ENCODE results near the gene CFP. TPM values are rescaled to one million over a fixed set of nuclear protein-coding genes. Genes with fewer than 3 reads are reported as not detected.
A peak's percentile ranks its signal among the peaks of the same experiment; 100 is the strongest.

The CFP gene
- total and polyA plus RNA-seq, 2 of the 13 experiments (the other 11 are each of a cell fraction or from before 2014, with no cell fraction given) = 0.01 TPM; not detected in 1

DNA sequence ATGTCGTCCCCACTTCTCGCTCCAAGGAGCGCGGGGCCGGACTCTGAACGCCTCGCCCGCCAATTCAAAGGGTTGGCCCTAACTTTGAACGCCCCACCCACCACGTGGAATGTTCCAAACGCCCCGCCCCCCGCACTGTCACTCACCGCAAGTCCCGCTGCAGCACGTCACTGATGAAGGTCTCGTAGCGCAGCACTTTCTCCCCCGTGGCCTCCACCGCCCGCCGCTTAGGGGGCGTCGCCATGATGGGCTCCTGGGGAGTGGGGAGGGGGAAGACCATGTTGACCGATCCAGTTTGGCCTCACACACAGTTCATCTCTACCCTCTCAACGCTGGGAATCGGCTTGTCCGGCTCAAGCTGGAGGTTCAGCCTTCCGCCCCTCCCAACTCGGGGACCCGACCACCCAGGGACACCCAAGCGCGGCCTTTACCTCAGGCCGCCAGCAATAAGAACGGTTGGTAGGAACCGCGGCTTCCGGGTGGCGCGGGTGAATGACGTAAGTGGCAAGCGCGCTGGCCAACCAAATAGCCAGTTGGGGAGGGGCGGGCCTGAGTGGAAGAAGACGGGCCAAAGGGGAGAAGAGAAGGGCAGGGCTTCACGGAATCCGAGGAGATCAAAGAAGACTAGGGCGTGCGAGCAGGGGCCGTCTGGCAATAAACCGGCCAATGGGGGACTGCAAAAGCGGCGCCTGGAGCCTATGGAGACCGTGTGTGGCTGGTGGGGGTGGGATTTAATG lies 29.1 kb upstream of the CFP start, which contains the start of gene UXT (continued):
- TF ChIP-seq, protein P1, sequence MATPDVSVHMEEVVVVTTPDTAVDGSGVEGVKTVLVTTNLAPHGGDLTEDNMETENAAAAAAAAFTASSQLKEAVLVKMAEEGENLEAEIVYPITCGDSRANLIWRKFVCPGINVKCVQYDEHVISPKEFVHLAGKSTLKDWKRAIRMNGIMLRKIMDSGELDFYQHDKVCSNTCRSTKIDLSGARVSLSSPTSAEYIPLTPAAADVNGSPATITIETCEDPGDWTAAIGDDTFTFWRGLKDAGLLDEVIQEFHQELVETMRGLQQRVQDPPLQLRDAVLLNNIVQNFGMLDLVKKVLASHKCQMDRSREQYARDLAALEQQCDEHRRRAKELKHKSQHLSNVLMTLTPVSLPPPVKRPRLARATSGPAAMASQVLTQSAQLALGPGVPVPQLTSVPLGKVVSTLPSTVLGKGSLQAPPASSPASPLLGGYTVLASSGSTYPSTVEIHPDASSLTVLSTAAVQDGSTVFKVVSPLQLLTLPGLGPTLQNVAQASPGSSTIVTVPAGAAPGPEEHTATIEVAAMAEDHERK (CRISPR knock-in tag; IDR thresholded peaks at IDR 0.05; ENCODE audit: low read depth) = no peak
- TF ChIP-seq ATRX (CRISPR knock-in tag; IDR thresholded peaks at IDR 0.05; ENCODE audit: borderline replicate concordance) = no peak
- peak; percentile 79 for TF ChIP-seq THAP11 (CRISPR knock-in tag; IDR thresholded peaks at IDR 0.05)
- peak; percentile 31; the same call in 1 of the 2 replicates for TF ChIP-seq HIVEP1 (CRISPR knock-in tag; IDR thresholded peaks at IDR 0.05)
- TF ChIP-seq SPEN (CRISPR knock-in tag; IDR thresholded peaks at IDR 0.05; ENCODE audit: low read depth) = peak; percentile 65
- TF ChIP-seq, protein P2, sequence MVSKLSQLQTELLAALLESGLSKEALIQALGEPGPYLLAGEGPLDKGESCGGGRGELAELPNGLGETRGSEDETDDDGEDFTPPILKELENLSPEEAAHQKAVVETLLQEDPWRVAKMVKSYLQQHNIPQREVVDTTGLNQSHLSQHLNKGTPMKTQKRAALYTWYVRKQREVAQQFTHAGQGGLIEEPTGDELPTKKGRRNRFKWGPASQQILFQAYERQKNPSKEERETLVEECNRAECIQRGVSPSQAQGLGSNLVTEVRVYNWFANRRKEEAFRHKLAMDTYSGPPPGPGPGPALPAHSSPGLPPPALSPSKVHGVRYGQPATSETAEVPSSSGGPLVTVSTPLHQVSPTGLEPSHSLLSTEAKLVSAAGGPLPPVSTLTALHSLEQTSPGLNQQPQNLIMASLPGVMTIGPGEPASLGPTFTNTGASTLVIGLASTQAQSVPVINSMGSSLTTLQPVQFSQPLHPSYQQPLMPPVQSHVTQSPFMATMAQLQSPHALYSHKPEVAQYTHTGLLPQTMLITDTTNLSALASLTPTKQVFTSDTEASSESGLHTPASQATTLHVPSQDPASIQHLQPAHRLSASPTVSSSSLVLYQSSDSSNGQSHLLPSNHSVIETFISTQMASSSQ (IDR thresholded peaks at IDR 0.05; ENCODE audit: low read depth) = no peak
- TF ChIP-seq, protein P2 (CRISPR knock-in tag; IDR thresholded peaks at IDR 0.05; ENCODE audit: borderline replicate concordance) = 0 out of 2 replicates have a peak, but pooled peaks have one; percentile 19
- TF ChIP-seq, protein P3, sequence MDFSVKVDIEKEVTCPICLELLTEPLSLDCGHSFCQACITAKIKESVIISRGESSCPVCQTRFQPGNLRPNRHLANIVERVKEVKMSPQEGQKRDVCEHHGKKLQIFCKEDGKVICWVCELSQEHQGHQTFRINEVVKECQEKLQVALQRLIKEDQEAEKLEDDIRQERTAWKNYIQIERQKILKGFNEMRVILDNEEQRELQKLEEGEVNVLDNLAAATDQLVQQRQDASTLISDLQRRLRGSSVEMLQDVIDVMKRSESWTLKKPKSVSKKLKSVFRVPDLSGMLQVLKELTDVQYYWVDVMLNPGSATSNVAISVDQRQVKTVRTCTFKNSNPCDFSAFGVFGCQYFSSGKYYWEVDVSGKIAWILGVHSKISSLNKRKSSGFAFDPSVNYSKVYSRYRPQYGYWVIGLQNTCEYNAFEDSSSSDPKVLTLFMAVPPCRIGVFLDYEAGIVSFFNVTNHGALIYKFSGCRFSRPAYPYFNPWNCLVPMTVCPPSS (IDR thresholded peaks at IDR 0.05) = no peak
- TF ChIP-seq, protein P4, sequence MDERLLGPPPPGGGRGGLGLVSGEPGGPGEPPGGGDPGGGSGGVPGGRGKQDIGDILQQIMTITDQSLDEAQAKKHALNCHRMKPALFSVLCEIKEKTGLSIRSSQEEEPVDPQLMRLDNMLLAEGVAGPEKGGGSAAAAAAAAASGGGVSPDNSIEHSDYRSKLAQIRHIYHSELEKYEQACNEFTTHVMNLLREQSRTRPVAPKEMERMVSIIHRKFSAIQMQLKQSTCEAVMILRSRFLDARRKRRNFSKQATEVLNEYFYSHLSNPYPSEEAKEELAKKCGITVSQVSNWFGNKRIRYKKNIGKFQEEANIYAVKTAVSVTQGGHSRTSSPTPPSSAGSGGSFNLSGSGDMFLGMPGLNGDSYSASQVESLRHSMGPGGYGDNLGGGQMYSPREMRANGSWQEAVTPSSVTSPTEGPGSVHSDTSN (CRISPR knock-in tag; IDR thresholded peaks at IDR 0.05) = peak; percentile 80
- peak; percentile 86 for TF ChIP-seq YEATS4 (CRISPR knock-in tag; IDR thresholded peaks at IDR 0.05; ENCODE audit: borderline replicate concordance)
- TF ChIP-seq, protein P5, sequence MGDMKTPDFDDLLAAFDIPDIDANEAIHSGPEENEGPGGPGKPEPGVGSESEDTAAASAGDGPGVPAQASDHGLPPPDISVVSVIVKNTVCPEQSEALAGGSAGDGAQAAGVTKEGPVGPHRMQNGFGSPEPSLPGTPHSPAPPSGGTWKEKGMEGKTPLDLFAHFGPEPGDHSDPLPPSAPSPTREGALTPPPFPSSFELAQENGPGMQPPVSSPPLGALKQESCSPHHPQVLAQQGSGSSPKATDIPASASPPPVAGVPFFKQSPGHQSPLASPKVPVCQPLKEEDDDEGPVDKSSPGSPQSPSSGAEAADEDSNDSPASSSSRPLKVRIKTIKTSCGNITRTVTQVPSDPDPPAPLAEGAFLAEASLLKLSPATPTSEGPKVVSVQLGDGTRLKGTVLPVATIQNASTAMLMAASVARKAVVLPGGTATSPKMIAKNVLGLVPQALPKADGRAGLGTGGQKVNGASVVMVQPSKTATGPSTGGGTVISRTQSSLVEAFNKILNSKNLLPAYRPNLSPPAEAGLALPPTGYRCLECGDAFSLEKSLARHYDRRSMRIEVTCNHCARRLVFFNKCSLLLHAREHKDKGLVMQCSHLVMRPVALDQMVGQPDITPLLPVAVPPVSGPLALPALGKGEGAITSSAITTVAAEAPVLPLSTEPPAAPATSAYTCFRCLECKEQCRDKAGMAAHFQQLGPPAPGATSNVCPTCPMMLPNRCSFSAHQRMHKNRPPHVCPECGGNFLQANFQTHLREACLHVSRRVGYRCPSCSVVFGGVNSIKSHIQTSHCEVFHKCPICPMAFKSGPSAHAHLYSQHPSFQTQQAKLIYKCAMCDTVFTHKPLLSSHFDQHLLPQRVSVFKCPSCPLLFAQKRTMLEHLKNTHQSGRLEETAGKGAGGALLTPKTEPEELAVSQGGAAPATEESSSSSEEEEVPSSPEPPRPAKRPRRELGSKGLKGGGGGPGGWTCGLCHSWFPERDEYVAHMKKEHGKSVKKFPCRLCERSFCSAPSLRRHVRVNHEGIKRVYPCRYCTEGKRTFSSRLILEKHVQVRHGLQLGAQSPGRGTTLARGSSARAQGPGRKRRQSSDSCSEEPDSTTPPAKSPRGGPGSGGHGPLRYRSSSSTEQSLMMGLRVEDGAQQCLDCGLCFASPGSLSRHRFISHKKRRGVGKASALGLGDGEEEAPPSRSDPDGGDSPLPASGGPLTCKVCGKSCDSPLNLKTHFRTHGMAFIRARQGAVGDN (CRISPR knock-in tag; IDR thresholded peaks at IDR 0.05) = peak; percentile 88
- TF ChIP-seq, protein P6, sequence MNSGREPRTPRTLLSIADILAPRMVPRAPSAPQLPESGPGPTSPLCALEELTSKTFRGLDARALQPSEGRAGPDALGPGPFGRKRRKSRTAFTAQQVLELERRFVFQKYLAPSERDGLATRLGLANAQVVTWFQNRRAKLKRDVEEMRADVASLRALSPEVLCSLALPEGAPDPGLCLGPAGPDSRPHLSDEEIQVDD (CRISPR knock-in tag; IDR thresholded peaks at IDR 0.05; ENCODE audit: borderline replicate concordance) = no peak
- TF ChIP-seq MBD4 (IDR thresholded peaks at IDR 0.05; ENCODE audit: borderline replicate concordance, low read length) = no peak
- peak; percentile 70 for TF ChIP-seq SALL1 (CRISPR knock-in tag; IDR thresholded peaks at IDR 0.05)
- peak; percentile 61; the same call in 1 of the 2 replicates for TF ChIP-seq DMAP1 (CRISPR knock-in tag; IDR thresholded peaks at IDR 0.05)
- TF ChIP-seq, protein P7, sequence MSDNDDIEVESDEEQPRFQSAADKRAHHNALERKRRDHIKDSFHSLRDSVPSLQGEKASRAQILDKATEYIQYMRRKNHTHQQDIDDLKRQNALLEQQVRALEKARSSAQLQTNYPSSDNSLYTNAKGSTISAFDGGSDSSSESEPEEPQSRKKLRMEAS (IDR thresholded peaks at IDR 0.05) = peak; percentile 76

Measured in HepG2 (cell line).